Prostate gland (tissue), 2 donors: ENCODE data around the gene RAD23B.

Experiments
- POLR2A ChIP-seq: fragments of 450-650 bp; IDR thresholded peaks from one replicate; pipeline ENCODE4 v1.6.1; 2016; ENCODE audit warnings: antibody characterized with exemption, mild to moderate bottlenecking
- TF ChIP-seq, protein P1 (sequence below), 4 experiments: fragments of 200-600 bp in 2 of 4; fragments of 450-650 bp in 2 of 4; sonication (generic) in 2 of 4; IDR thresholded peaks; 1 replicate in 3 of 4; 2 replicates in 1 of 4; pipeline ENCODE4 v1.5.1; 2016 to 2019; ENCODE audit warnings: antibody characterized with exemption in 4 of 4, mild to moderate bottlenecking in 2 of 4, moderate library complexity in 2 of 4

GRCh38 chr9:107292821-107293542 is 9.9 kb downstream of the RAD23B start:
- TF ChIP-seq POLR2A, result no peak
- TF ChIP-seq, protein P1, sequence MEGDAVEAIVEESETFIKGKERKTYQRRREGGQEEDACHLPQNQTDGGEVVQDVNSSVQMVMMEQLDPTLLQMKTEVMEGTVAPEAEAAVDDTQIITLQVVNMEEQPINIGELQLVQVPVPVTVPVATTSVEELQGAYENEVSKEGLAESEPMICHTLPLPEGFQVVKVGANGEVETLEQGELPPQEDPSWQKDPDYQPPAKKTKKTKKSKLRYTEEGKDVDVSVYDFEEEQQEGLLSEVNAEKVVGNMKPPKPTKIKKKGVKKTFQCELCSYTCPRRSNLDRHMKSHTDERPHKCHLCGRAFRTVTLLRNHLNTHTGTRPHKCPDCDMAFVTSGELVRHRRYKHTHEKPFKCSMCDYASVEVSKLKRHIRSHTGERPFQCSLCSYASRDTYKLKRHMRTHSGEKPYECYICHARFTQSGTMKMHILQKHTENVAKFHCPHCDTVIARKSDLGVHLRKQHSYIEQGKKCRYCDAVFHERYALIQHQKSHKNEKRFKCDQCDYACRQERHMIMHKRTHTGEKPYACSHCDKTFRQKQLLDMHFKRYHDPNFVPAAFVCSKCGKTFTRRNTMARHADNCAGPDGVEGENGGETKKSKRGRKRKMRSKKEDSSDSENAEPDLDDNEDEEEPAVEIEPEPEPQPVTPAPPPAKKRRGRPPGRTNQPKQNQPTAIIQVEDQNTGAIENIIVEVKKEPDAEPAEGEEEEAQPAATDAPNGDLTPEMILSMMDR (IDR thresholded peaks at IDR 0.05), result no peak
